GM12878 (cell line): ENCODE results near the gene RBM42. TPM values are rescaled to one million over a fixed set of nuclear protein-coding genes. Genes with fewer than 3 reads are reported as not detected.

ENCODE experiments used
- ATAC-seq: fragments of 200-7000 bp; cut with Tn5 transposase; 3 replicates; pipeline ENCODE4 v1.9.1; 2020; ENCODE audit warnings: mild to moderate bottlenecking, moderate library complexity
- BruUV-seq: library from RNA; stranded (reverse); fragments of 400-500 nt; replicated peaks from 2 replicates; lab custom pipeline; 2021; lab: Mats Ljungman, UMichigan
- CTCF ChIA-PET: fragments of 300-600 bp; sonication (Branson Sonifier 250); formaldehyde crosslinking; extraction: SDS; loops from one replicate; lab custom pipeline; 2021; ENCODE audit warnings: inconsistent platforms; lab: Yijun Ruan, JAX
- POLR2A ChIA-PET: fragments of 350-600 bp; formaldehyde crosslinking; extraction: SDS; loops from one replicate; lab custom pipeline; 2021; ENCODE audit warnings: inconsistent platforms; lab: Charles Lee
- RAD21 ChIA-PET: fragments of 300-600 bp; sonication (Branson Sonifier 250); formaldehyde crosslinking; loops from one replicate; lab custom pipeline; 2023; ENCODE audit warnings: antibody characterized with exemption; ENCODE audit not compliant: unreplicated experiment; lab: Charles Lee
- SMC1A ChIA-PET: fragments of 300-600 bp; sonication (Branson Sonifier 250); formaldehyde crosslinking; loops from one replicate; lab custom pipeline; 2023; ENCODE audit not compliant: unreplicated experiment, uncharacterized antibody; lab: Charles Lee
- DNase-seq: peaks from one replicate; pipeline ENCODE4 v3.0.0-alpha.2; 2011; ENCODE audit warnings: low read depth, low spot score
- FAIRE-seq: peaks from 3 replicates; lab custom pipeline; 2011; peaks lifted over from hg19 to GRCh38; lab: Jason Lieb, UNC
- H2AFZ ChIP-seq: 2 replicates; pipeline ENCODE4 v1.6.0; 2011; ENCODE audit warnings: low read depth, low read length, control low read depth; ENCODE audit not compliant: control insufficient read depth
- H3K27ac ChIP-seq: 2 replicates; pipeline ENCODE4 v1.5.1; 2011; ENCODE audit warnings: control low read depth; ENCODE audit not compliant: control insufficient read depth, insufficient read depth
- H3K27me3 ChIP-seq, 2 experiments: replicated peaks in 1 of 2; 2 replicates each; pipeline versions ENCODE4 v1.6.0 to v1.6.1; 2011; ENCODE audit warnings: low read length in 1 of 2; ENCODE audit not compliant: control insufficient read depth in 2 of 2, insufficient read depth in 2 of 2
- H3K36me3 ChIP-seq, 2 experiments: 2 replicates each; pipeline ENCODE4 v1.5.1; 2011; ENCODE audit warnings: low read length in 1 of 2; ENCODE audit not compliant: control insufficient read depth in 2 of 2, insufficient read depth in 2 of 2
- H3K4me1 ChIP-seq: 2 replicates; pipeline ENCODE4 v1.6.1; 2011; ENCODE audit warnings: mild to moderate bottlenecking, low read length, moderate library complexity, mixed read lengths; ENCODE audit not compliant: control insufficient read depth, insufficient read depth
- H3K4me2 ChIP-seq: 2 replicates; pipeline ENCODE4 v1.6.0; 2011; ENCODE audit warnings: control low read depth; ENCODE audit not compliant: control insufficient read depth, insufficient read depth
- H3K4me3 ChIP-seq: fragments of 200-600 bp; sonication (generic); 2 replicates; pipeline ENCODE4 v1.5.1; 2016
- H3K79me2 ChIP-seq: 2 replicates; pipeline ENCODE4 v1.6.0; 2011; ENCODE audit warnings: low read length; ENCODE audit not compliant: control insufficient read depth, insufficient read depth
- H3K9ac ChIP-seq: 2 replicates; pipeline ENCODE4 v1.8.0; 2011; ENCODE audit warnings: low read length, control low read depth, mixed read lengths; ENCODE audit not compliant: control insufficient read depth, insufficient read depth
- H3K9me3 ChIP-seq: replicated peaks from 3 replicates; pipeline ENCODE4 v1.5.1; 2011; ENCODE audit warnings: mild to moderate bottlenecking, low read length; ENCODE audit not compliant: control insufficient read depth, insufficient read depth
- H4K20me1 ChIP-seq: 2 replicates; pipeline ENCODE4 v1.6.0; 2011; ENCODE audit not compliant: control insufficient read depth, insufficient read depth
- BMI1 ChIP-seq: fragments of 450-650 bp; IDR thresholded peaks from 2 replicates; pipeline ENCODE4 v1.6.1; 2016; ENCODE audit warnings: mild to moderate bottlenecking, moderate library complexity, borderline replicate concordance
- CBFB ChIP-seq: IDR thresholded peaks from 2 replicates; pipeline ENCODE4 v1.6.1; 2016; ENCODE audit warnings: antibody characterized with exemption, low read depth
- CHD2 ChIP-seq: IDR thresholded peaks from 2 replicates; pipeline ENCODE4 v1.6.1; 2011; ENCODE audit warnings: low read depth, low read length, improper control_type of control experiment, borderline replicate concordance
- CTCF ChIP-seq, 3 experiments: IDR thresholded peaks in 2 of 3; conservative IDR thresholded peaks in 1 of 3; 2 replicates each; pipeline ENCODE4 v1.5.1; 2011; ENCODE audit warnings: low read depth in 3 of 3, low read length in 3 of 3, mild to moderate bottlenecking in 3 of 3, control low read depth in 2 of 3, moderate library complexity in 2 of 3, inconsistent platforms in 1 of 3, mixed read lengths in 1 of 3; ENCODE audit not compliant: control insufficient read depth in 2 of 3, insufficient read depth in 1 of 3; ENCODE audit errors: extremely low read depth in 1 of 3
- FOS ChIP-seq: IDR thresholded peaks from 3 replicates; pipeline ENCODE4 v1.6.1; 2011; ENCODE audit warnings: borderline replicate concordance; ENCODE audit not compliant: insufficient read length; ENCODE audit errors: extremely low read depth
- FOXK2 ChIP-seq: fragments of 450-650 bp; IDR thresholded peaks from 2 replicates; pipeline ENCODE4 v1.6.1; 2017; ENCODE audit warnings: mild to moderate bottlenecking, moderate library complexity
- GATAD2B ChIP-seq: fragments of 450-650 bp; conservative IDR thresholded peaks from 2 replicates; pipeline ENCODE4 v1.6.1; 2017; ENCODE audit warnings: low read depth, mild to moderate bottlenecking, moderate library complexity
- MEF2A ChIP-seq: IDR thresholded peaks from 2 replicates; pipeline ENCODE4 v1.6.1; 2011; ENCODE audit warnings: low read depth, mild to moderate bottlenecking, low read length, moderate library complexity; ENCODE audit not compliant: insufficient read depth
- MTA2 ChIP-seq: fragments of 450-650 bp; IDR thresholded peaks from 2 replicates; pipeline ENCODE4 v1.6.1; 2016; ENCODE audit warnings: low read depth, mild to moderate bottlenecking, moderate library complexity
- MXI1 ChIP-seq: fragments of 150-350 bp; IDR thresholded peaks from 2 replicates; pipeline ENCODE4 v1.6.1; 2011; ENCODE audit warnings: low read depth, mild to moderate bottlenecking, inconsistent platforms, low read length, improper control_type of control experiment
- MYC ChIP-seq: IDR thresholded peaks from 2 replicates; pipeline ENCODE4 v1.6.1; 2011; ENCODE audit warnings: mild to moderate bottlenecking, low read length, moderate library complexity, inconsistent platforms; ENCODE audit not compliant: insufficient read depth, insufficient replicate concordance, insufficient read length, severe bottlenecking
- POLR2A ChIP-seq: IDR thresholded peaks from 2 replicates; pipeline ENCODE4 v1.6.1; 2011; ENCODE audit warnings: low read depth, mild to moderate bottlenecking, low read length
- RAD21 ChIP-seq: IDR thresholded peaks from 2 replicates; pipeline ENCODE4 v1.6.1; 2011; ENCODE audit warnings: mild to moderate bottlenecking, low read depth, low read length, moderate library complexity; ENCODE audit not compliant: insufficient read depth
- RB1 ChIP-seq: fragments of 450-650 bp; formaldehyde crosslinking; IDR thresholded peaks from 2 replicates; pipeline ENCODE4 v1.6.1; 2017; ENCODE audit warnings: mild to moderate bottlenecking, borderline replicate concordance
- RELA ChIP-seq: fragments of 450-650 bp; IDR thresholded peaks from 2 replicates; pipeline ENCODE4 v1.8.0; 2014; ENCODE audit warnings: borderline replicate concordance; ENCODE audit not compliant: partially characterized antibody
- RFX5 ChIP-seq: IDR thresholded peaks from 2 replicates; pipeline ENCODE4 v1.6.1; 2011; ENCODE audit warnings: low read depth, low read length, improper control_type of control experiment
- SREBF2 ChIP-seq: IDR thresholded peaks from 2 replicates; pipeline ENCODE4 v1.6.1; 2012; ENCODE audit warnings: mild to moderate bottlenecking, low read length
- TCF12 ChIP-seq: IDR thresholded peaks from 2 replicates; pipeline ENCODE4 v1.6.1; 2011; ENCODE audit warnings: low read depth, mild to moderate bottlenecking, low read length
- ZNF207 ChIP-seq: fragments of 450-650 bp; IDR thresholded peaks from 2 replicates; pipeline ENCODE4 v1.6.1; 2014; ENCODE audit warnings: antibody characterized with exemption, mild to moderate bottlenecking, borderline replicate concordance
- ZNF217 ChIP-seq: fragments of 450-650 bp; IDR thresholded peaks from 2 replicates; pipeline ENCODE4 v1.6.1; 2017; ENCODE audit warnings: antibody characterized with exemption, mild to moderate bottlenecking
- whole genome bisulfite sequencing: methylation state at CpG from one replicate; pipeline ENCODE4 v1.1.6; 2016; ENCODE audit warnings: low lambda C conversion rate; ENCODE audit not compliant: insufficient replicate concordance, insufficient coverage; ENCODE audit errors: missing lambda C conversion rate; 5-methylcytosine and 5-hydroxymethylcytosine counted together
- in situ Hi-C: fragments of 300-500 bp; cut with MboI; formaldehyde crosslinking; loops from 9 replicates; pipeline ENCODE4 v1.14.3; 2018; ENCODE audit warnings: mixed read lengths
- intact Hi-C: fragments of 100-400 bp; cut with micrococcal nuclease; formaldehyde crosslinking; loops from one replicate; pipeline ENCODE4 v1.14.2; 2022; ENCODE audit not compliant: unreplicated experiment
- polyA plus RNA-seq, 11 experiments: library from polyadenylated mRNA; depleted of rRNA in 4 of 11; unstranded in 6 of 11; stranded (reverse) in 5 of 11; fragments of >200 nt; fragmentation: Nextera tagmentation in 4 of 11; fragmentation: Illumina TruSeq in 1 of 11; extraction: Ambion mirVana in 4 of 11; extraction: Trizol in 1 of 11; gene quantifications; 1 replicate in 1 of 11; 2 replicates in 10 of 11; pipeline versions ENCODE4 v1.2.1 to v1.2.3, GENCODE V29; 2011 to 2016; ENCODE audit warnings: inconsistent platforms in 2 of 11, missing spikeins in 2 of 11, low read depth in 1 of 11
- total RNA-seq, 4 experiments: library from RNA; depleted of rRNA in 3 of 4; stranded (reverse); fragments of >200 nt in 3 of 4; fragmentation: Illumina TruSeq in 1 of 4; extraction: Trizol in 1 of 4; gene quantifications; 2 replicates each; pipeline versions ENCODE4 v1.2.1 to v1.2.3, GENCODE V29; 2013 to 2021
- TF ChIP-seq, protein P1 (sequence below): fragments of 150-350 bp; IDR thresholded peaks from 2 replicates; pipeline ENCODE4 v1.6.1; 2016; ENCODE audit warnings: low read depth, low read length

The RBM42 gene
- total and polyA plus RNA-seq, 10 of the 15 experiments (the other 5 are each of a cell fraction or from before 2014, with no cell fraction given): 4.2 to 117 (median 48.5) TPM

DNA sequence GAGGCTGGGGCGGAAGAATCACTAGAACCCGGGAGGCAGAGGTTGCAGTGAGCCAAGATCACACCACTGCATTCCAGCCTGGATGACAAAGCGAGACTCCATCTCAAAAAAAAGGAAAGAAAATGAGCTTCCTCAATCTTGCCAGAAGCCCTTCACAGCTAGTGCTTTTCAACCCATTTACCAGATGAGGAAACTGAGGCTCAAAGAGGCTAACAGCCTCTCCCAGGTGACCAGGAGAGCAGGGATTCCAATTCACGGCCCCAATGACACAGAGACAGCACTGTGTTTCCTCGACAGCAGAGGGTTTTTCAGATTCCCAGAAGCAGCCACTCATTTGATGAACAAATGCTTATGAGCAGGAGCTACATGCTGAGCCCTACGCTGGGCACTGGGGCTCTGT lies 40.7 kb downstream of the RBM42 start (continued):
- TF ChIP-seq RB1 (no peak), ZNF217 (no peak), SREBF2 (no peak), CTCF (IDR thresholded peaks at IDR 0.05 in 2 of 3, conservative IDR thresholded peaks at IDR 0.05 in 1 of 3; ENCODE audit: control insufficient read depth in 2 of 3, extremely low read depth in 1 of 3, insufficient read depth in 1 of 3, low read depth in 3 of 3, low read length in 3 of 3) (no peak), GATAD2B (no peak), CBFB (no peak), RELA (no peak), FOXK2 (no peak)

DNA sequence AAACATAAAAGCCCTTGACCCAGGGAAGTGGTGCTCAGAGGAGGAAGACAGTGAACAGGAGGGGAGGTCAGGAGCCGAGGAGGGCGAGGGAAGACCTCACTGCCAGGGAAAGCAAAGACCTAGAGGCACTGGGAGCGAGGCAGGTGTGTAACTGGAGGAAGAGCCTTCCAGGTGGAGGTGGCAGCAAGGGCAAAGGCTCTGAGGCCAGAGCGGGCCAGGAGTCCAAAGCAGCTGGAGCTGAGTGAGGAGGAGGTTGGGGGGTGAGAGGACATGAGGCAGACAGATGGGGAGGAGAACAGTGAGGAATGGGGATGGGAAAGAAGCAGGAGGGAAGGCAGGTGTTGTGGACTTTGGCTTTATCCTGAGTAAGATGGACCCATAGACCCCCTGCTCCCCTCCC lies 41.1 kb downstream of the RBM42 start:
- H3K79me2 ChIP-seq: no peaks in the 10 kb centered on the region
- H3K4me2 ChIP-seq: no peak overlapping the region
- ATAC-seq (no peak), FAIRE-seq (no peak), DNase-seq (no peak)
- POLR2A ChIA-PET: interaction anchor here (0.6 kb wide), 1 partner anchor 20 kb away, joined by 4 read pairs; no protein-coding TSS in a partner anchor
- H3K36me3 ChIP-seq: 0 out of 4 replicates have a peak, but pooled peaks cover 0 to 2% of the 10 kb centered on the region in 2 experiments
- CTCF ChIA-PET: interaction anchor here (0.6 kb wide), 1 partner anchor 86 kb away, joined by 3 read pairs; no protein-coding TSS in a partner anchor
- H3K4me1 ChIP-seq: peaks cover 4% of the 10 kb centered on the region
- in situ Hi-C loops: no loop called here
- 43% methylated on average over 4 of the region's 4 CpGs for WGBS
- H3K9me3 ChIP-seq: no peaks in the 10 kb centered on the region
- SMC1A ChIA-PET: no interaction called here
- H3K4me3 ChIP-seq: no peak overlapping the region
- intact Hi-C loops: no loop called here
- RAD21 ChIA-PET: no interaction called here
- H4K20me1 ChIP-seq: no peaks in the 10 kb centered on the region
- H3K9ac ChIP-seq: no peak overlapping the region
- BruUV-seq: no TSS peak
- no peak overlapping the region for H2AFZ ChIP-seq
- no peak overlapping the region for H3K27ac ChIP-seq
- no peaks in the 10 kb centered on the region for H3K27me3 ChIP-seq
- TF ChIP-seq RAD21 (no peak), ZNF207 (no peak), MEF2A (no peak), FOS (no peak), CHD2 (no peak), BMI1 (no peak), TCF12 (no peak), RFX5 (no peak), MYC (no peak), MXI1 (no peak), MTA2 (no peak), POLR2A (no peak)
- TF ChIP-seq, protein P1, sequence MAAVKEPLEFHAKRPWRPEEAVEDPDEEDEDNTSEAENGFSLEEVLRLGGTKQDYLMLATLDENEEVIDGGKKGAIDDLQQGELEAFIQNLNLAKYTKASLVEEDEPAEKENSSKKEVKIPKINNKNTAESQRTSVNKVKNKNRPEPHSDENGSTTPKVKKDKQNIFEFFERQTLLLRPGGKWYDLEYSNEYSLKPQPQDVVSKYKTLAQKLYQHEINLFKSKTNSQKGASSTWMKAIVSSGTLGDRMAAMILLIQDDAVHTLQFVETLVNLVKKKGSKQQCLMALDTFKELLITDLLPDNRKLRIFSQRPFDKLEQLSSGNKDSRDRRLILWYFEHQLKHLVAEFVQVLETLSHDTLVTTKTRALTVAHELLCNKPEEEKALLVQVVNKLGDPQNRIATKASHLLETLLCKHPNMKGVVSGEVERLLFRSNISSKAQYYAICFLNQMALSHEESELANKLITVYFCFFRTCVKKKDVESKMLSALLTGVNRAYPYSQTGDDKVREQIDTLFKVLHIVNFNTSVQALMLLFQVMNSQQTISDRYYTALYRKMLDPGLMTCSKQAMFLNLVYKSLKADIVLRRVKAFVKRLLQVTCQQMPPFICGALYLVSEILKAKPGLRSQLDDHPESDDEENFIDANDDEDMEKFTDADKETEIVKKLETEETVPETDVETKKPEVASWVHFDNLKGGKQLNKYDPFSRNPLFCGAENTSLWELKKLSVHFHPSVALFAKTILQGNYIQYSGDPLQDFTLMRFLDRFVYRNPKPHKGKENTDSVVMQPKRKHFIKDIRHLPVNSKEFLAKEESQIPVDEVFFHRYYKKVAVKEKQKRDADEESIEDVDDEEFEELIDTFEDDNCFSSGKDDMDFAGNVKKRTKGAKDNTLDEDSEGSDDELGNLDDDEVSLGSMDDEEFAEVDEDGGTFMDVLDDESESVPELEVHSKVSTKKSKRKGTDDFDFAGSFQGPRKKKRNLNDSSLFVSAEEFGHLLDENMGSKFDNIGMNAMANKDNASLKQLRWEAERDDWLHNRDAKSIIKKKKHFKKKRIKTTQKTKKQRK: no peak
